Tibial artery (tissue), 4 donors: Measurements from ENCODE around the gene RPGRIP1L.

Experiments used
- DNase-seq, 2 donors: peaks; one replicate each; pipeline ENCODE4 v3.0.0-alpha.2; 2019
- H3K27ac ChIP-seq, 2 donors: fragments of 200-600 bp; sonication (generic) in 1 of 2; 1 replicate in 1 of 2; 2 replicates in 1 of 2; pipeline ENCODE4 v1.5.1; 2018 to 2019; ENCODE audit warnings: mild to moderate bottlenecking in 1 of 2
- H3K27me3 ChIP-seq, 2 donors: fragments of 200-600 bp; sonication (generic) in 1 of 2; one replicate each; pipeline versions ENCODE4 v1.5.1 to v1.6.0; 2016 to 2019
- H3K36me3 ChIP-seq, 3 donors: fragments of 200-600 bp; sonication (generic) in 2 of 3; one replicate each; pipeline ENCODE4 v1.5.1; 2016 to 2019; ENCODE audit warnings: mild to moderate bottlenecking in 2 of 3
- H3K4me1 ChIP-seq, 4 donors: fragments of 200-600 bp; sonication (generic) in 2 of 4; 1 replicate in 3 of 4; 2 replicates in 1 of 4; pipeline ENCODE4 v1.5.1; 2016 to 2019
- H3K4me3 ChIP-seq, 2 donors: fragments of 200-600 bp; sonication (generic) in 1 of 2; 1 replicate in 1 of 2; 2 replicates in 1 of 2; pipeline ENCODE4 v1.5.1; 2018 to 2019; ENCODE audit warnings: mild to moderate bottlenecking in 2 of 2
- H3K9me3 ChIP-seq, 3 donors: fragments of 200-600 bp; sonication (generic) in 1 of 3; one replicate each; pipeline ENCODE4 v1.5.1; 2016 to 2019
- intact Hi-C: fragments of 100-400 bp; cut with DNase I; formaldehyde crosslinking; loops from one replicate; pipeline ENCODE4 v1.15.0; 2023; ENCODE audit warnings: low total_unique reads
- TF ChIP-seq, protein P1 (sequence below), 2 experiments: fragments of 200-600 bp in 1 of 2; fragments of 450-650 bp in 1 of 2; IDR thresholded peaks; one replicate each; pipeline ENCODE4 v1.5.1; 2017 to 2019; ENCODE audit warnings: antibody characterized with exemption in 2 of 2, mild to moderate bottlenecking in 1 of 2, moderate library complexity in 1 of 2

The RPGRIP1L gene

DNA sequence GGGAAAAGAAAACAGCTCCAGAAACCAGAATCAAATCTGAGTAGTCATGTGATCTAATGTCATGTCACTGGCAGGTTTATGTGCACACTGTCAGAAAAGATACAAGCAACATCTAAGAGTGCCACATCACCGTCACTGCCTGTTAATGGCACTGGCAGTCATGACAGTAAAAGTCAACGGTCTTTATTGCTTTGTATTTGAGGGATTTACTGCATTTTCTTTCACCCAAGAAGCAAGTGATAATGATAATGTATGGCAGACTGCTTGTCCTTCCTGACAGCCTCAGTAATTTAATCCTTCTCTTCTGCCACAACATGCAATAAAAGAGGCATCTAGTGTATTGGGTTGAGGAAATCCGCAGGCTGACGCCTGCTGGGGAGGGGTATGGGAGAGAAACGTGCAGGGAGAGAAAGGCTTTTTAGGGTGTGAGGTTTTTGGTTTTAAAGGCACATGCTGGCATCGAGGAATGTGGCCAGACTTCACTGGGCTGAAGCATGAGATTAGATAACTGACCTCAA is 92.4 kb downstream of the RPGRIP1L start:
- no peak for DNase-seq
- H3K4me1 ChIP-seq, result no peaks in the 10 kb centered on the region
- H3K4me3 ChIP-seq, result no peak overlapping the region
- no peaks in the 10 kb centered on the region for H3K9me3 ChIP-seq
- no peak overlapping the region for H3K27ac ChIP-seq
- TF ChIP-seq, protein P1, sequence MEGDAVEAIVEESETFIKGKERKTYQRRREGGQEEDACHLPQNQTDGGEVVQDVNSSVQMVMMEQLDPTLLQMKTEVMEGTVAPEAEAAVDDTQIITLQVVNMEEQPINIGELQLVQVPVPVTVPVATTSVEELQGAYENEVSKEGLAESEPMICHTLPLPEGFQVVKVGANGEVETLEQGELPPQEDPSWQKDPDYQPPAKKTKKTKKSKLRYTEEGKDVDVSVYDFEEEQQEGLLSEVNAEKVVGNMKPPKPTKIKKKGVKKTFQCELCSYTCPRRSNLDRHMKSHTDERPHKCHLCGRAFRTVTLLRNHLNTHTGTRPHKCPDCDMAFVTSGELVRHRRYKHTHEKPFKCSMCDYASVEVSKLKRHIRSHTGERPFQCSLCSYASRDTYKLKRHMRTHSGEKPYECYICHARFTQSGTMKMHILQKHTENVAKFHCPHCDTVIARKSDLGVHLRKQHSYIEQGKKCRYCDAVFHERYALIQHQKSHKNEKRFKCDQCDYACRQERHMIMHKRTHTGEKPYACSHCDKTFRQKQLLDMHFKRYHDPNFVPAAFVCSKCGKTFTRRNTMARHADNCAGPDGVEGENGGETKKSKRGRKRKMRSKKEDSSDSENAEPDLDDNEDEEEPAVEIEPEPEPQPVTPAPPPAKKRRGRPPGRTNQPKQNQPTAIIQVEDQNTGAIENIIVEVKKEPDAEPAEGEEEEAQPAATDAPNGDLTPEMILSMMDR (IDR thresholded peaks at IDR 0.05), result no peak
- H3K36me3 ChIP-seq, result no peaks in the 10 kb centered on the region
- intact Hi-C loops, result no loop called here
- H3K27me3 ChIP-seq, result no peaks in the 10 kb centered on the region

DNA sequence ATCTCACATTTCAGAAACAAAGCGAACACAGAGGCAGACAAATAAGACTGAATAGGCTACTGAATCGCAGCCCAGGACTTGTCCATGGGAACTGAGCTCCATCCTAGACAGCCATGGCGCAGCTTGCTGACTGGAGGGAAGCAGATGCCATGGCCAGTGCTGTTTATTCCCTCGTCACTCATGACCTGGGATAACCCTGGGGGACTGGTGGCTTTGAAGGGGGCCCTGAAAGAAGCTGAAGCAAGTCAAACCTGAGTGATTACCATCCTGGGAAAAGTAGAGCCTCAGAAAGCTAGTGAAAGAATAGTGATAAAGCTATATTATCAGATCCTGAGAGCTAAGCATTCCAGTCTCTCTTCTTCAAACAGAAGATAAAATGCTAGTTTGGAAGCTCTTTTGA is 94.1 kb downstream of the RPGRIP1L start:
- no peaks in the 10 kb centered on the region for H3K27me3 ChIP-seq
- peaks cover 0 to 9% (median 0%) of the 10 kb centered on the region in 3 donors for H3K36me3 ChIP-seq
- H3K4me1 ChIP-seq, result no peaks in the 10 kb centered on the region
- intact Hi-C loops, result no loop called here
- H3K9me3 ChIP-seq, result no peaks in the 10 kb centered on the region
- DNase-seq, result no peak
- H3K4me3 ChIP-seq, result no peak overlapping the region
- H3K27ac ChIP-seq, result no peak overlapping the region
- TF ChIP-seq, protein P1 (IDR thresholded peaks at IDR 0.05), result no peak

DNA sequence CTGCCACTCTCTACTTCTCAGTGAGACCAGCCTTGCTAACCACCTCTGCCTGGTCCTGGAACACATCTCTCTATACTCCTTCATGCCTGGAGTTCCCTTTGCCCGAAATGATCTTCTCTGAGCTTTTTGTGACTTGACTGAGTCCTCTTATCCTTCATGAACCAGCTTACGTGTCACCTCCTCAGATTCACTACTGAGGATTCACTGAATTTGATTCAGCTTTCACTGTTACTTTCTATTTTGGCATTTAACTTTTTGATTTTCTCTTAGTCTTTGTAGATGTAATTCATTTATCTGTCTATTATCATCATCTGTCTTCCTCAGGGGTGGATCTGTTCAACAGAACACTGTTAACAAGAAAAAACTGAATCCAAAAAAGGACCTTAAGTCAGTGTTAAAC is 95.6 kb downstream of the RPGRIP1L start:
- H3K4me3 ChIP-seq, result no peak overlapping the region
- H3K9me3 ChIP-seq, result no peaks in the 10 kb centered on the region
- peaks cover 0 to 18% (median 0%) of the 10 kb centered on the region in 3 donors for H3K36me3 ChIP-seq
- intact Hi-C loops, result no loop called here
- DNase-seq, result no peak
- TF ChIP-seq, protein P1 (IDR thresholded peaks at IDR 0.05), result no peak
- H3K27me3 ChIP-seq, result no peaks in the 10 kb centered on the region
- no peak overlapping the region for H3K27ac ChIP-seq
- no peaks in the 10 kb centered on the region for H3K4me1 ChIP-seq

DNA sequence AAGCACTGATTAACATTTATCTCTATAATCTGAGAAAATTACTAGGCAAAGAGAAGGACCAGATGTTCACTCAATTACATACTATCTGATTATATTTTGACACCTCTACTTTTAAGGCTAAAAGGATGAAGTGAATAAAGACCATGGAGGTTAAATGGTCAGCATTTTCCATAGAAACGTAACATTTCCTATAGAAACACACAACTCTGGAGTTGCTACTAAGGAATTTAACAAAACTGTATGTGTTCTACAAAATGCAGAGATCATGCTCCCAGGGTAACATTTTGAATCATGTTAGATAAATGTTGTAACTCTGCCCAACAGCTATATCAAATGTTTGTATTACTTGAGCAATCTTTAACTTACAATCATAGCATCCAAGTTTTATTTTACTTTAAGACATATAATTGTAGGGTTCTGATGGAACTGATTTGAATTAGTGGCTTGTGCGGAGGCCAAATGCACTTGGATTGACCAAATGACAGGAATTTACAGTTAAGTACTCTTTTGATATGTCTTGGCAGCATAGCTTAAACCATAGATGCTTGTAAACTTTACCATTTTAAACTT is 97.7 kb downstream of the RPGRIP1L start:
- no peaks in the 10 kb centered on the region for H3K27me3 ChIP-seq
- H3K36me3 ChIP-seq, result peaks cover 0 to 28% (median 8%) of the 10 kb centered on the region in 3 donors
- intact Hi-C loops, result no loop called here
- H3K27ac ChIP-seq, result no peak overlapping the region
- H3K4me1 ChIP-seq, result no peaks in the 10 kb centered on the region
- no peaks in the 10 kb centered on the region for H3K9me3 ChIP-seq
- DNase-seq, result no peak
- H3K4me3 ChIP-seq, result no peak overlapping the region
- TF ChIP-seq, protein P1 (IDR thresholded peaks at IDR 0.05), result no peak

DNA sequence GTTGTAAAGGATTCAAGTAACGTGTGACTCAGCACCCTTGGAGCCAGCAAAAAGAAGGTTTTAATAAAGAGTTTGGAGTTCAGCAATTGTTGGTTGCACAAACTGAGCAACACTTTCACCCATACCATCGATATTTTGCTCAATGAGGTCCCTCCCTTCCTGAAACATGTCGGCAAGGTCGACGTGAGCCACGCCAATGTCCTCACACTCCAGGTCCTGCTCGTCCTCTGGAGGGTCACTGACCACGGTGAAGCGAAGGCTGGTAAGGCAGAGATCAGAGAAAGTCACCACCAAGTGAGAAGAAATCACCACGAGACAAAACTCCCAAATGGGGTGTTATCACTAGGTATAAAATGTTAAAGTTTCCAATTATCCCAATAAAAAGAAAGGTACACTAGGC is 98.3 kb downstream of the RPGRIP1L start:
- Histone ChIP-seq H3K9me3 (no peaks in the 10 kb centered on the region), H3K4me3 (no peak overlapping the region), H3K27me3 (no peaks in the 10 kb centered on the region), H3K4me1 (no peaks in the 10 kb centered on the region), H3K36me3 (peaks cover 0 to 28% (median 8%) of the 10 kb centered on the region in 3 donors), H3K27ac (no peak overlapping the region)
- TF ChIP-seq, protein P1 (IDR thresholded peaks at IDR 0.05), result no peak
- intact Hi-C loops, result no loop called here
- DNase-seq, result no peak
